Right lobe of liver (tissue), 6 donors: Measurements from ENCODE around the gene NFKB1. TPM values are rescaled to one million over a fixed set of nuclear protein-coding genes. Genes with fewer than 3 reads are reported as not detected.

ENCODE experiments used
- ATAC-seq, 4 donors: fragments of 200-7000 bp; cut with Tn5 transposase; one replicate each; pipeline ENCODE4 v1.9.1; 2020; ENCODE audit warnings: mild to moderate bottlenecking in 4 of 4, moderate library complexity in 4 of 4
- DNase-seq, 3 donors: peaks; one replicate each; pipeline ENCODE4 v3.0.0-alpha.2; 2020
- H3K27ac ChIP-seq, 3 donors: fragments of 200-600 bp; one replicate each; pipeline ENCODE4 v1.8.0; 2022
- H3K27me3 ChIP-seq, 2 donors: fragments of 200-600 bp; one replicate each; pipeline ENCODE4 v1.8.0; 2022
- H3K36me3 ChIP-seq, 4 donors: fragments of 200-600 bp; sonication (generic) in 1 of 4; one replicate each; pipeline versions ENCODE4 v1.5.1 to v1.8.0; 2017 to 2022; ENCODE audit warnings: control low read depth in 1 of 4
- H3K4me1 ChIP-seq, 4 donors: fragments of 200-600 bp; sonication (generic) in 1 of 4; one replicate each; pipeline versions ENCODE4 v1.5.1 to v1.8.0; 2017 to 2022; ENCODE audit warnings: control low read depth in 1 of 4
- H3K4me3 ChIP-seq, 3 donors: fragments of 200-600 bp; one replicate each; pipeline ENCODE4 v1.8.0; 2022
- H3K9me3 ChIP-seq, 4 donors: fragments of 200-600 bp; sonication (generic) in 1 of 4; one replicate each; pipeline versions ENCODE4 v1.5.1 to v1.8.0; 2017 to 2022; ENCODE audit warnings: control low read depth in 1 of 4
- CTCF ChIP-seq, 4 donors: fragments of 200-600 bp in 3 of 4; fragments of 450-650 bp in 1 of 4; IDR thresholded peaks; one replicate each; pipeline versions ENCODE4 v1.5.1 to v1.8.0; 2016 to 2022; ENCODE audit warnings: antibody characterized with exemption in 4 of 4, mild to moderate bottlenecking in 2 of 4
- POLR2A ChIP-seq: fragments of 450-650 bp; IDR thresholded peaks from one replicate; pipeline ENCODE4 v1.6.1; 2017; ENCODE audit warnings: antibody characterized with exemption, mild to moderate bottlenecking
- WGBS: methylation state at CpG from one replicate; pipeline ENCODE4 v1.1.6; 2018; ENCODE audit warnings: low coverage, low lambda C conversion rate; ENCODE audit not compliant: insufficient coverage; ENCODE audit errors: missing lambda C conversion rate; 5-methylcytosine and 5-hydroxymethylcytosine counted together
- intact Hi-C, 2 donors: fragments of 100-400 bp; cut with DNase I; formaldehyde crosslinking; loops; one replicate each; pipeline versions ENCODE4 v1.11.2 to v1.14.1; 2022
- total RNA-seq, 6 experiments: library from RNA; depleted of rRNA in 2 of 6; stranded (reverse); fragments of >200 nt in 2 of 6; fragmentation: NEBNext Ultra II Directional in 3 of 6; extraction: Animal tissue kit (Norgen Biotek cat#: 25700) in 3 of 6; gene quantifications; one replicate each; pipeline versions ENCODE4 v1.1.0 to v1.2.4, GENCODE V29; 2016 to 2023
- donor health status: DM: no; HTN: yes; CAD: no.
- donor health status: DM: no; HTN: no; CAD: no.
- donor health status: DM: no; HTN: no; CAD: no.
- donor health status: DM: no; HTN: yes; CAD: no.
- donor health status: DM: no; HTN: yes; CAD: no.

NFKB1 gene
- total RNA-seq, 6 experiments from 2014 or later, result 13.8 to 48.6 (median 17.5) TPM

- Histone ChIP-seq H3K27me3 (no peaks in the 10 kb centered on the region), H3K36me3 (no peaks in the 10 kb centered on the region), H3K4me1 (no peaks in the 10 kb centered on the region), H3K4me3 (no peak overlapping the region), H3K27ac (no peak overlapping the region), H3K9me3 (no peaks in the 10 kb centered on the region)
- no peak for DNase-seq
- no peak for ATAC-seq
- 69% methylated on average over 2 of the region's 2 CpGs for WGBS
- TF ChIP-seq CTCF (IDR thresholded peaks at IDR 0.05) (no peak), POLR2A (no peak)
- intact Hi-C loops, result no loop called here
Observed at GRCh38 chr4:102537269-102537668, 36.1 kb downstream of the NFKB1 start.

- no peaks in the 10 kb centered on the region for H3K4me1 ChIP-seq
- H3K9me3 ChIP-seq, result no peaks in the 10 kb centered on the region
- intact Hi-C loops, result no loop called here
- ATAC-seq (no peak), DNase-seq (no peak)
- 61% methylated on average over 4 of the region's 4 CpGs for WGBS
- H3K4me3 ChIP-seq, result no peak overlapping the region
- TF ChIP-seq CTCF (IDR thresholded peaks at IDR 0.05), result no peak
- TF ChIP-seq POLR2A, result no peak
- no peak overlapping the region for H3K27ac ChIP-seq
- no peaks in the 10 kb centered on the region for H3K36me3 ChIP-seq
- no peaks in the 10 kb centered on the region for H3K27me3 ChIP-seq
Observed at GRCh38 chr4:102541697-102542096, 40.5 kb downstream of the NFKB1 start.

- TF ChIP-seq POLR2A, result no peak
- TF ChIP-seq CTCF (IDR thresholded peaks at IDR 0.05), result no peak
- 81% methylated on average over 12 of the region's 12 CpGs for WGBS
- H3K9me3 ChIP-seq, result no peaks in the 10 kb centered on the region
- H3K4me1 ChIP-seq, result no peaks in the 10 kb centered on the region
- intact Hi-C loops, result no loop called here
- DNase-seq, result no peak
- no peak overlapping the region for H3K4me3 ChIP-seq
- no peaks in the 10 kb centered on the region for H3K36me3 ChIP-seq
- no peak for ATAC-seq
- H3K27me3 ChIP-seq, result no peaks in the 10 kb centered on the region
- H3K27ac ChIP-seq, result no peak overlapping the region
Observed at GRCh38 chr4:102543030-102543928, 42.1 kb downstream of the NFKB1 start.

GRCh38 chr4:102546635-102547034 lies 45.5 kb downstream of the NFKB1 start:
- Histone ChIP-seq H3K4me3 (no peak overlapping the region), H3K4me1 (no peaks in the 10 kb centered on the region), H3K27ac (no peak overlapping the region), H3K27me3 (no peaks in the 10 kb centered on the region), H3K9me3 (no peaks in the 10 kb centered on the region), H3K36me3 (no peaks in the 10 kb centered on the region)
- ATAC-seq, result peak in 1 of 4 donors; percentile 24
- intact Hi-C loops, result no loop called here
- DNase-seq, result no peak
- TF ChIP-seq POLR2A (no peak), CTCF (IDR thresholded peaks at IDR 0.05) (no peak)
